ENCODE measurements around the gene ITGA6.

DNA sequence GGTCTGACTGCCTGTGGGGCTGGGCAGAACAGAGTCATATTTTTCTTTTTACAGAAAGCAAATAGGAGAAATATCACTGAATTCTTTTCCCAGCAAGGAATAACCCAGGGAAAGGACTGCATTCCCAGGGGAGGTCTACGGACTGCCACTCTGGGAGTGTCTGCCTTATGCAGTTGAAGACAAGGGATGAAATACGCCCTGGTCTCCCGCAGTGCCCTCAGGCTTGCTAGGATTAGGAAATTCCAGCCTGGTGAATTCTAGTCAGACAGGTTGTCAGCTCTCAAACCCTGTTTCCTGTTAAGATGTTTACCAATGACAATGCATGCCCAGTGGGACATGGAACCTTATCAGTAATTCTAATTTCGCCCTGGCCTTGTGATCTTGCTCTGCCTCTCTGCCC, 98.2 kb downstream of the ITGA6 start:
- TF ChIP-seq CTCF (IDR thresholded peaks at IDR 0.05; ENCODE audit: insufficient read depth, low read depth, low read length) (no peak), EZH2 (IDR thresholded peaks at IDR 0.05; ENCODE audit: insufficient read depth, low read length) (no peak)

Data from astrocyte (in vitro differentiated cells and primary cell).